A673 (cell line): Measurements from ENCODE around the gene DHX29. TPM values are rescaled to one million over a fixed set of nuclear protein-coding genes. Genes with fewer than 3 reads are reported as not detected.

ENCODE experiments used
- BruUV-seq: library from RNA; stranded (reverse); fragments of 400-500 nt; replicated peaks from 2 replicates; lab custom pipeline; 2021; lab: Mats Ljungman, UMichigan
- CTCF ChIA-PET: fragments of 300-600 bp; sonication (Branson Sonifier 250); formaldehyde crosslinking; loops from one replicate; lab custom pipeline; 2022; ENCODE audit warnings: antibody characterized with exemption; lab: Charles Lee
- POLR2A ChIA-PET: fragments of 300-600 bp; sonication (Branson Sonifier 250); formaldehyde crosslinking; loops from one replicate; lab custom pipeline; 2022; ENCODE audit warnings: antibody characterized with exemption; ENCODE audit not compliant: low non-redundant PET; lab: Charles Lee
- DNase-seq: peaks from one replicate; pipeline ENCODE4 v3.0.0-alpha.2; 2015; ENCODE audit warnings: low spot score
- H3K27ac ChIP-seq: fragments of 200-600 bp; sonication (generic); 2 replicates; pipeline ENCODE4 v1.5.1; 2016; ENCODE audit warnings: mixed run types, low read depth, mild to moderate bottlenecking, mixed read lengths, antibody characterized with exemption, low read length; ENCODE audit not compliant: poor library complexity, severe bottlenecking
- H3K27me3 ChIP-seq: fragments of 200-600 bp; sonication (generic); replicated peaks from 2 replicates; pipeline ENCODE4 v1.6.1; 2017; ENCODE audit warnings: mixed run types, low read depth, mild to moderate bottlenecking, mixed read lengths, antibody characterized with exemption, low read length; ENCODE audit not compliant: insufficient read depth, poor library complexity
- H3K36me3 ChIP-seq: fragments of 200-600 bp; sonication (generic); 2 replicates; pipeline ENCODE4 v1.6.1; 2016; ENCODE audit warnings: mixed run types, mild to moderate bottlenecking, mixed read lengths, antibody characterized with exemption, low read length; ENCODE audit not compliant: insufficient read depth, poor library complexity, severe bottlenecking
- H3K4me1 ChIP-seq: fragments of 200-600 bp; sonication (generic); 2 replicates; pipeline ENCODE4 v1.6.1; 2017; ENCODE audit warnings: mixed run types, mild to moderate bottlenecking, mixed read lengths, antibody characterized with exemption, low read length; ENCODE audit not compliant: insufficient read depth, poor library complexity, severe bottlenecking
- H3K4me3 ChIP-seq: fragments of 200-600 bp; sonication (generic); 2 replicates; pipeline ENCODE4 v1.5.1; 2016; ENCODE audit warnings: low read depth, mixed run types, mild to moderate bottlenecking, mixed read lengths, low read length; ENCODE audit not compliant: poor library complexity, severe bottlenecking
- H3K9me3 ChIP-seq: fragments of 200-600 bp; sonication (generic); 2 replicates; pipeline ENCODE4 v1.6.1; 2016; ENCODE audit warnings: mixed run types, low read depth, mild to moderate bottlenecking, mixed read lengths, antibody characterized with exemption, low read length; ENCODE audit not compliant: poor library complexity, severe bottlenecking
- CTCF ChIP-seq: fragments of 300-800, 200-600 bp; sonication (generic); conservative IDR thresholded peaks from 2 replicates; pipeline ENCODE4 v1.5.1; 2017; ENCODE audit warnings: low read depth, mild to moderate bottlenecking, antibody characterized with exemption, low read length, moderate library complexity, mixed read lengths
- EZH2 ChIP-seq: fragments of 200-600 bp; sonication (generic); IDR thresholded peaks from 2 replicates; pipeline ENCODE4 v1.6.1; 2017; ENCODE audit warnings: borderline replicate concordance, low read depth, mild to moderate bottlenecking, mixed read lengths, antibody characterized with exemption, low read length; ENCODE audit not compliant: poor library complexity, severe bottlenecking
- intact Hi-C: fragments of 100-400 bp; cut with micrococcal nuclease; formaldehyde crosslinking; loops from one replicate; pipeline ENCODE4 v1.10.0; 2022; ENCODE audit not compliant: unreplicated experiment
- total RNA-seq: library from RNA; stranded (reverse); gene quantifications from 2 replicates; pipeline ENCODE4 v1.2.3, GENCODE V29; 2021

The DHX29 gene
- total RNA-seq, 1 experiment from 2014 or later = 28.6 TPM

DNA sequence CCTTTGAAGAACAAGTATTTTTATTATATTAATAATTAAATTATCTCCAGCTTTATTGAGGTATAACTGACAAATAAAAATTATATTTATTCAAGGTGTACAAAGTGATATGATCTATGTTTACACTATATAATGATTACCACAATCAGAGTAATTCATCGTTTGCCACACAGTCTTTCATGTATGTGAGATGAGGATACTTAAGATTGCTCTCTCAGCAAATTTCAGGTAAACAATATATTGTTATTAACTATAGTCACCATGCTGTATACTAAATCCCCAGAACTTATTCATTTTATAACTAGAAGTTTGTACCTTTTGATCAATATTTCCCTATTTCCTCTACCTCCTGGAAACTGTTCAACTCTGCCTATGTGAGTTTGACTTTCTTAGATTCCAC, 57.4 kb downstream of the DHX29 start:
- no TSS peak for BruUV-seq
- intact Hi-C loops = no loop called here
- CTCF ChIA-PET = no interaction called here
- H3K4me3 ChIP-seq = no peak overlapping the region
- no peak for TF ChIP-seq CTCF
- TF ChIP-seq EZH2 = no peak
- peaks cover 9% of the 10 kb centered on the region for H3K9me3 ChIP-seq
- H3K27ac ChIP-seq = no peak overlapping the region
- no peaks in the 10 kb centered on the region for H3K36me3 ChIP-seq
- no peaks in the 10 kb centered on the region for H3K4me1 ChIP-seq
- H3K27me3 ChIP-seq = no peaks in the 10 kb centered on the region
- no peak for DNase-seq
- POLR2A ChIA-PET = no interaction called here

GRCh38 chr5:55241746-55242145, 65.7 kb downstream of the DHX29 start:
- DNase-seq = no peak
- no peak overlapping the region for H3K27ac ChIP-seq
- no peaks in the 10 kb centered on the region for H3K4me1 ChIP-seq
- intact Hi-C loops = no loop called here
- no peaks in the 10 kb centered on the region for H3K9me3 ChIP-seq
- ChIA-PET POLR2A (no interaction called here), CTCF (no interaction called here)
- no peak overlapping the region for H3K4me3 ChIP-seq
- no peaks in the 10 kb centered on the region for H3K36me3 ChIP-seq
- TF ChIP-seq EZH2 = no peak
- TF ChIP-seq CTCF = no peak
- no TSS peak for BruUV-seq
- H3K27me3 ChIP-seq = no peaks in the 10 kb centered on the region

DNA sequence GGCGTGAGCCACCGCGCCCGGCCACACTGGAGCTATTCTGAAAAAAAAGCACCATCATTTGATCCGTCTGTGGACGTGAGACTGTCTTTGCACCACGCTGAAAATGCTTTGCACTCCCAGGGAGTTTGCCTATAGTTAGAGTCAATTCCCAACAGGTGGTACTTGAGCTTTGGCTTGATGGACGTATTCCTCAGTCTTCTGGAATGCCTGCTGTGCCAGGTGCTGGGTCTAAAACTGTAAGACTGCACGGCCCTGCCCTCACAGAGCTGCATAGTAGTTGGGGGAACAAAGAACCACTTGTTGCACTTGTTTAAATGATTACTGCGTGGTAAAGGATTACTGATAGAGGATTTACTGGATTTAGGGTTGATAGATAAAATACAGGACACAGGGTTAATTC, 70.7 kb downstream of the DHX29 start:
- H3K4me3 ChIP-seq = no peak overlapping the region
- TF ChIP-seq CTCF = no peak
- H3K27ac ChIP-seq = no peak overlapping the region
- H3K4me1 ChIP-seq = peaks cover 12% of the 10 kb centered on the region
- no peaks in the 10 kb centered on the region for H3K36me3 ChIP-seq
- H3K9me3 ChIP-seq = no peaks in the 10 kb centered on the region
- CTCF ChIA-PET = no interaction called here
- intact Hi-C loops = no loop called here
- BruUV-seq = no TSS peak
- DNase-seq = no peak
- POLR2A ChIA-PET = no interaction called here
- peaks cover 6% of the 10 kb centered on the region for H3K27me3 ChIP-seq
